Retina (tissue), 1 donor: ENCODE results near the gene IFT81.
"Not testable (repeated sequence)": the region's sequence is repeated elsewhere in the genome, so short reads cannot be mapped to it uniquely, and the experiment has no call there.

ENCODE experiments used
- DNase-seq: peaks from one replicate; pipeline ENCODE4 v3.0.0-alpha.2; 2016

Gene IFT81, protein sequence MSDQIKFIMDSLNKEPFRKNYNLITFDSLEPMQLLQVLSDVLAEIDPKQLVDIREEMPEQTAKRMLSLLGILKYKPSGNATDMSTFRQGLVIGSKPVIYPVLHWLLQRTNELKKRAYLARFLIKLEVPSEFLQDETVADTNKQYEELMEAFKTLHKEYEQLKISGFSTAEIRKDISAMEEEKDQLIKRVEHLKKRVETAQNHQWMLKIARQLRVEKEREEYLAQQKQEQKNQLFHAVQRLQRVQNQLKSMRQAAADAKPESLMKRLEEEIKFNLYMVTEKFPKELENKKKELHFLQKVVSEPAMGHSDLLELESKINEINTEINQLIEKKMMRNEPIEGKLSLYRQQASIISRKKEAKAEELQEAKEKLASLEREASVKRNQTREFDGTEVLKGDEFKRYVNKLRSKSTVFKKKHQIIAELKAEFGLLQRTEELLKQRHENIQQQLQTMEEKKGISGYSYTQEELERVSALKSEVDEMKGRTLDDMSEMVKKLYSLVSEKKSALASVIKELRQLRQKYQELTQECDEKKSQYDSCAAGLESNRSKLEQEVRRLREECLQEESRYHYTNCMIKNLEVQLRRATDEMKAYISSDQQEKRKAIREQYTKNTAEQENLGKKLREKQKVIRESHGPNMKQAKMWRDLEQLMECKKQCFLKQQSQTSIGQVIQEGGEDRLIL

DNA sequence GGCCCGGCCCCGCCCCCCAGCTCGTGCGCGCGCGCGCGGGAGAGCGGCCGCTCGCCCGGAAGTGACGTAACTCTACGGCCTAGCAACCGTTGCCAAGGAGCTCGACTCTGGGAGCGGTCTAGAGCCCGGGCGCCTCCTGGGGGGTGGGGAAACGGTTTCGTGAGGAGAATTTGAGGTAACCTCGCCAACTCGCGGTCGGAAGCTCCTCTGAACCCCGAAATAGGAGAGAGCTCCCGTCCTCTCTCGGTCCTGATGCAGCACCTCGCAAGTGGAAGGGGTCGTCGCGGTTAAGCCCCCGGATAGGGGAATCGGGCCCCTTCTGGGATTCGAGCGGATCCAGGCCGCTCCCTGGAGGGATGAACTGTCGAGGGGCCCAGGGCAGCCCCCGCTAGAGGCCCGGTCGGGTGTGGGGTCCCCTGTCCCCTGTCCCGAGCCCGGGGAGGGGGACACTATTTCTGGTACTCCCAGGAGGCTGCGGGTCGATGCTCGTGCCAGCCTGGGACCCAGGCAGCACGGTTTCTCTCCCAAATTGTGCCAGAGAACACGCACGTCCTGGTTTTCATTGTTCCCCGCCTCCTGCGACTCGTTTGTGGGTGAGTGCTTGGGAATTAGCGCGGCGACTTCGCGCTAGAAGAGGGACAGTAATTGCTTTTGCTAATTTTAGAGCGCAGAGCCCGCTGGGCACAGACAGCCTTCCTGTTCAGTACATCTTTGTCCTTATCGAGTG, at the start of gene IFT81:
Gene IFT81 (plus strand): TSS at position 89 of the 727 bp plus-strand sequence. CDS start 3,024 bp downstream, outside the sequence.
- peak; percentile 97 for DNase-seq

- DNase-seq = no peak
These were observed 48.3 kb upstream of the IFT81 start for GRCh38 chr12:110075880-110076279.

GRCh38 chr12:110077800-110078199, 46.4 kb upstream of the IFT81 start:
- no peak for DNase-seq

GRCh38 chr12:110079477-110080400, 44.4 kb upstream of the IFT81 start:
- DNase-seq = no peak

GRCh38 chr12:110080410-110080809, 43.7 kb upstream of the IFT81 start:
- no peak for DNase-seq

GRCh38 chr12:110084314-110085015, 39.7 kb upstream of the IFT81 start:
- no peak for DNase-seq

- DNase-seq = not testable (repeated sequence)
These were observed 35.9 kb upstream of the IFT81 start for GRCh38 chr12:110088216-110088615.

DNA sequence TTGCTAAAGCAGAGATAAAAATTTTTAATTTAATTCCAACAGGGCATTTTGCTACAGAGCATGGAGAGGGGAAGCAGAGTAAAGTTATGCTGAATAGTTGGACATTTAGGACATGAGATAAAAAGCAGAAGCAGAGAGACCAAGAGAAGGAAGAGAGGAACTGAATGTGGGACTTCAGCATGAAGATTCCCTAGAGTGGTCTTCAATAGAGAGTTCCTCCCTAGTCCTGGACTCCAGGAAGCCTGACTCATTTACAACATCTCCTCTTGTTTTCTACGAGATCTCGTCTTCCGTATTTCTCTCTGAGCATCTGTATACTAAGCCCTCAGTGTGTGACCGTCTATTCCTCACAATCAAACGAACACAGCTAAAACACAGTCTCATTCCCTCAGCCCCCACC, 35.2 kb upstream of the IFT81 start:
- DNase-seq = no peak

DNA sequence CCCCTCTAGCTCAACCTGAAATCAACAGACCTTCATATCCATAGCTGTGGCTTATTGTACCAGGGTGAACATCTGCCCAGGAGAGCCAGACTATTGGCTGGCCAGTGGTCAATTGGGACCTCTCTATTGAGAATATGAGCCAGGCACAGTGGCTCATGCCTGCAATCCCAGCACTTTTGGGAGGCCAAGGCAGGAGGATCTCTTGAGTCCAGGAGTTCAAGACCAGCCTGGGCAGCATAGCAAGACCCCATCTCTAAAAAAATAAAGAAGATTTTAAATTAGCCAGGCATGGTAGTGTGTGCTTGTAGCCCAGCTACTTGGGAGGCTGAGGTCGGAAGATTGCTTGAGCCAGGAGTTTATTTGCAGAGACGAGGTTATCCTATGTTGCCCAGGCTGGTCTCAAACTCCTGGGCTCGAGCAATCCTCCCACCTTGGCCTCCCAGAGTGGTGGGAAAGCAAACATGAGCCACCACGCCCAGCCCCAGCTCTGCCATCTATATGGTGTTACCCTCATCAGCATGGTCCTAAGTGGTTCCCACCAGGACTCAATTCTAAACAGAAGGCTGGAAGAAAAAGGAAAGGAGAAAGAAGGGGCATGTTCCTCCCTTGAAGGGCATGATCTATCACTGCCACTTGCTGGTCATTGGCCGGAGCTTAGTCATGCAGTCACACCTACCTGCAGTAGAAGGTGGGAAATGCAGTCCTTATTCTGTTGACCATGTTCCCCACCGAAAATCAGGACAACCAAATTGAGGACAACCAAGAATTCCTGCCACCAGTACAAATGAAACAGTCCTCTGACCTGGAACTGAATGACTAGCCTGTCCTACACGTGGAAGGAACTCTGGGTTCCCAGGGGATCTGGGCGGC, 33.7 kb upstream of the IFT81 start:
- DNase-seq = no peak

DNA sequence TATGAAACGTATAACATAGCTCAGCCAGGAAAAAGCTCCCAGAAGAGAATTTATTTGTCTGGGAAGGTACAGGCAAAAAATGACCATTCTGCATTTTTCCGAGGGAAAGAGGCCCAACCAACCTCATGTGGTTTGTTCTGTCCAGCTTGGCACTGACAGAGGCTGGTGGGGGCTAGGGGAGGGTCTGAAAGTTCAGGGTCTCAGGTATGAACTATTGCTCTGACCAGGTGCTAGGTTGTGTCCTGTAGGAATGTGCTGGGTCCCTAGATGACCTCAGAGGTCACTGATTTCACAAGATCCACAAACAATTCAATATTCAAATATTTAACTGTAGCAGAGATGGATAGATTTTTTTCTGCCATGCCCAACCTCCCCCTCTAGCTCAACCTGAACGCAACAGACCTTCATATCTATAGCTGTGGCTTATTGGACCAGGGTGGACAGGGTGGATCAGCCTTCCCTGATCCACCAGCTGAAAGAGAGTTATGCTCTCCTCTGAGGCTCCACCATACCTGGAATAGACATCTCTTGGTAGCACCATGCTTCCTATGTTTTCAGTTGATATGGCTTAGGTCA, 32.9 kb upstream of the IFT81 start:
- no peak for DNase-seq

GRCh38 chr12:110093631-110094311, 30.4 kb upstream of the IFT81 start:
- no peak for DNase-seq

GRCh38 chr12:110100315-110100970, 23.7 kb upstream of the IFT81 start:
- peak; percentile 75 for DNase-seq

GRCh38 chr12:110102255-110102654, 21.9 kb upstream of the IFT81 start:
- DNase-seq = no peak

DNA sequence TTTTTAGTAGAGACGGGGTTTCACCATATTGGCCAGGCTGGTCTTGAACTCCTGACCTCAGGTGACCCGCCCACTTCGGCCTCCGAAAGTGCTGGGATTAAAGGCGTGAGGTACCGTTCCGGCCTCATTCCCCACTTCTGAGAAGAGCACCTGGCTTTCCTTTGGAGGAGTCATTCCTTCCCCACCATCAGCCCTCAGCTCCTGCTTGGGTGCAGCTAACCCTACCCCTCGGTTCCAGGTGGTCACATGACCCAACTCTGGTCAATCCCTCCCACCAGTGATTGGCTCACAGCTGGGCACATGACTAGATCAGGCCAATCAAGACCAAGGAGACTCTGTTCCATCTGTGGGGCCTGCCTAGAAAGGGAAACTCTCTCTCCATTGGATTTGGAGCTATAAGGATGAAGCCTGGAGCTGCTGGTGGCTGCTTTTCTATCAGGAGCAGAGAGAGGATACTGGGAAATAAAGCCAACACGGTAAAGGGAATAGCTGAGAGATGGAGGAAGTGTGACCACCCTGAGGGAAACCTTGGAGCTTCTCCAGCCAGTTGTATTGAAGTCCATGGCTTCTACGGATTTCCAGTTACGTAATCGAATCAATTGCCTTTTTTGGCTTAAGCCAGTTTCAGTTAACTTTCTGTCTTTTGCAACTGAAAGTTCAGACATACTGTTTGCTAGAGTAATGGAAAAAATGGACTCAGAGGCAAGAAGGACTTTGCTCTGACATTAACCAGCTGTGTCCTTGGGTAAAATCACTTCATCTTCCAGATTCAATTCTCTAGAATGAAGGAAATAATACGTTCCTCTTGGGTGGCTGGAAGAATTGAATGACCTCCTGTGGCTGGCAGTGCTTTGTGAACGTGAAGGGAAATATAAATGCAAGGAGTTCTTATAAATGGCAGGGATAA, 19.7 kb upstream of the IFT81 start:
- no peak for DNase-seq

DNA sequence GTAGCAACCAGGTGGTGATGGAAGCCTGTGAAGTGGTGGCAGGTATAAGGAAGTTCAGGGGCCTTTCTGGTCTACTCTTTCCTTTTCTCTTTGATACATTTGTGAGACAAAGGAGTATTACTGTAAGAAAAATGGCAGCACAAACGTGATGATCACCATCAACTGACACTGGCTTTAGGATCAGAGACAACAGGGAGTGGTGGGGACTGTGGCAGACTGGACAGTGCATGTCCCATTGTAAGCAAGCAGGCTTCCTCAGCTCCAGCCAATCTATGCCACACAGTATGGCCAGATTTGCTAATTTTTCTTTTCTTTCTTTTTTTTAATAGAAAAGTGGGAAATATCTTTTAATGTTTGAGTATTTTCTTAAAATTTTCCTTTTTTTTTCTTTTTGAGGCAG, 19.0 kb upstream of the IFT81 start:
- no peak for DNase-seq

DNA sequence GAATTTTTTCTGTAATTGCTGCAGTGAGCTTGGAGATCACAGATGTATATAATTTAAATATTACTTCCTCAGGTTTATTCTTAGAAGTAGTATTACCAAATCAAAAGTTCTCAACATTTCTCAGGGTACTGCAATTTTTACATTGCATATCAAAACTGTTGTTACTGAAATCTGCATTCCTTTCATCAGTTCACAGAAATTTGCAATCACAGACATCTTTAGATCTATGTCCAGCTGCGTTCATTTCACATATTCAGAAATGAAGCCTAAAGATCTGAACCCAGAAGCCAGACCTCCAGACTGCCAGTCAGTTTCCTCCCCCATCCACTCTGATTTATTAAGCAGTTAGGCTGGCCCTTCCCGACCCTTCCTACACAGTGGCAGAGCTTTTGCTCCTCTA, 18.2 kb upstream of the IFT81 start:
- no peak for DNase-seq

DNA sequence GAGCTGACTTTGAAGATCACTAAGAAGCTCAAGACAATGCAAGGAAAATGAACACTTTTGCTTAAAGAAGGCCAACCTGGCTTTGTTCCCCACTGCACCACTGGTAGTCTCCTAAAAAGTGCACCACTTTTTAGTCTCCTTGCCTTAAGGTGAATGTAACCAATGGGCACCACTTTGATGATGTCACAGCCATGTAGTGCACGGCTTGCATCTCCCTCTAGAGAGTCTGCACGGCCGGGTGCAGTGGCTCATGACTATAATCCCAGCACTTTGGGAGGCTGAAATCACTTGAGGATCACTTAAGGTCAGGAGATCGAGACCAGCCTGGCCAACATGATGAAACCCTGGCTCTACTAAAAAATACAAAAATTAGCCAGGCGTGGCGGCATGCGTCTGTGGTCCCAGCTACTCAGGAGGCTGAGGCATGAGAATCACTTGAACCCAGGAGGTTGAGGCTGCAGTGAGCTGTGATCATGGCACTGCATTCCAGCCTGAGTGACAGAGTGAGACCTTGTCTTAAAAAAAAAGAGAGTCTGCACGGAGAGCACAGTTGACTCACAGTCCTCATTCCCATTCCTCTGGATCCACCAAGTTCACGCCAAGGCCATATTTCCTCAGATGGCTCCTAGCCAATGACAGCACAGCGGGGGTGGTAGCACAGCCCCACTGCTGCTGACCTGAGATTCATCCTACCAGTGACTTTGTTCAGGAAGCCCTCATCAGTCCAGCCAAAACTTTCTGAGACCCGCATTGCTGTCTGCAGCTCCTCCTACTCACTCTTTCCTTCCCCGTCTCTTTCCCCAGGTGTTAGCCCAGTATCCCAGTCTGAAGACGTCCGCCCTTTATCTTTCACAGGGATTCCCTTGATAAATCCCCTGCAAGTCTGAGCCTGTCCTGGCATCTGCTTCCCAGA, 16.5 kb upstream of the IFT81 start:
- DNase-seq = no peak
